GM12874 (cell line): Measurements from ENCODE around the gene ARHGEF28.

Experiments
- CTCF ChIP-seq: IDR thresholded peaks from 2 replicates; pipeline ENCODE4 v1.5.1; 2011; ENCODE audit warnings: low read depth, mild to moderate bottlenecking, control low read depth, low read length, moderate library complexity; ENCODE audit not compliant: insufficient read depth

ARHGEF28 gene

GRCh38 chr5:73739650-73740049 lies 113.7 kb downstream of the ARHGEF28 start:
- TF ChIP-seq CTCF = no peak

DNA sequence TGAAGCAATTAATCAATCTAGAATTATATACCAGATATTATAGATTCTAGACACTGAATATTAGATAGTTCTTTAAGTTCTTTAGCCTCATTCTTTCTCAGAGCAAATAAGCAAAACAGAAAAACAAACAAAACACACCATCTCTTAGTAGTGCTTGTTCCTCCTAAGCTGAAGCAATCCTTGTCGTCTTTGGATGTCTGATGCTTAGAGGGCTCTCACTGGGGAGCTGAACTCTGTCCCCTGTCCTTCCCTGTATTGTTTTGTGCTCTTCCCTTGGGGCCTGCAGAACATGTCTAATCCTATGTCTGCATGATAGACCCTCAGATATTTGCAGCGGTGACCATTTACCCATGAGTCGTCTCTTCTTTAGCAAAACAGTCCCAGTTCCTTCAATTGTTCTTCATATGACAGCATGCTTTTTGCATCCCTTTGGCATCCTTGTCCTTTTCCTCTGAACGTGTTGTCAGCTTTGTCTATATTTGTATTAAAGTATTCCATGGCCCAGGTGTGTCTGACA lies 114.3 kb downstream of the ARHGEF28 start:
- TF ChIP-seq CTCF = no peak

DNA sequence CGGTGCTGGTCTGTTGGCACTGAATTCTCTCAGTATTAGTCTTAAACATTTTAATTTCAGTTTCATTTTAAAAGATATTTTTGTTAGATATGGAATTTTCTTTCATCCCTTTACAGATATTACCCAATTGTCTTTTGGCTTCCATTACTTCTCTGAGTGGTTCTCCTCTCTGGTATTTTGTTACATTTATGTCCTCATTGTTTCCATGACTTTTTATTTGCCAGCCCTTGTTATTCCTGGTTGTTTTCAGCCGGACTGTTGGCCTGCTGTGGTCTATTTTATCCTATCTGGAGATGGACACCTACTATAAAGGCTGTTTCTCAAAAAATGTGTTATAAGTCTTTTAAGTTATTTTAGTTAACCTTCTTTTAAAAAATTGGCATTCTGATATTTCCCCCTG lies 117.2 kb downstream of the ARHGEF28 start:
- no peak for TF ChIP-seq CTCF

- no peak for TF ChIP-seq CTCF
These were observed 119.8 kb downstream of the ARHGEF28 start for GRCh38 chr5:73745836-73746235.

GRCh38 chr5:73746608-73747007 lies 120.6 kb downstream of the ARHGEF28 start:
- no peak for TF ChIP-seq CTCF

DNA sequence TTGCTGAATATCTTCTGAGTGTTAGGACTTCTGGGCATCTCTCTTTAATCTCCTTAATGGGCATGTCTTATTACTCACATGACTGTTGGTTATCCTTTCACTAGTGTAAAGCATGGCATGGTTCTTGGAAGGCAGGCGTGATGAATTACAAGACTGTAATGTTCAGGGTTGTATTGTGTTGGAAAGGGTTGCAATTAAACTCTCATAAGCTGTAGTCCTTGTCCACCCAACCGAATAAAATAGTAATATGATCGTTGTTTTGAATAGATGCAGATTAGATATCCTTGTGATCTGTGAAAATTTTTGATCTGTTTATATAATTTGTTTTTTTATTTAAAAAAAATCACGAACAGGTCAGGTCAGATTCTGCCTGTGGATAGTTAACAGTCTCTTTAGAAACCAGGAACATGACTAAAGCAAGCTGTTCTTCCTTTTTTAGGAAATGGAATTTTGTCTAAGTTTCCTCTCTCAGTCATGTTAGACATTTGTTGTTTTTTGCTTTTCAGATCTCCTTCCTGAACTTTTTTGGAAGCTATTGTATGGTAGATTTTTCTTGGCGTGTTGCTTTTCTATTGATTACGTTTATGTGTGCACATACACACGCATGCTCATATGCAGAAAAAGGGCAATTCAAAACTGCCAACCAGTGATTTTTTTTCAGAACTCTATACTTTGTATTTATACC lies 121.8 kb downstream of the ARHGEF28 start:
- TF ChIP-seq CTCF = no peak

DNA sequence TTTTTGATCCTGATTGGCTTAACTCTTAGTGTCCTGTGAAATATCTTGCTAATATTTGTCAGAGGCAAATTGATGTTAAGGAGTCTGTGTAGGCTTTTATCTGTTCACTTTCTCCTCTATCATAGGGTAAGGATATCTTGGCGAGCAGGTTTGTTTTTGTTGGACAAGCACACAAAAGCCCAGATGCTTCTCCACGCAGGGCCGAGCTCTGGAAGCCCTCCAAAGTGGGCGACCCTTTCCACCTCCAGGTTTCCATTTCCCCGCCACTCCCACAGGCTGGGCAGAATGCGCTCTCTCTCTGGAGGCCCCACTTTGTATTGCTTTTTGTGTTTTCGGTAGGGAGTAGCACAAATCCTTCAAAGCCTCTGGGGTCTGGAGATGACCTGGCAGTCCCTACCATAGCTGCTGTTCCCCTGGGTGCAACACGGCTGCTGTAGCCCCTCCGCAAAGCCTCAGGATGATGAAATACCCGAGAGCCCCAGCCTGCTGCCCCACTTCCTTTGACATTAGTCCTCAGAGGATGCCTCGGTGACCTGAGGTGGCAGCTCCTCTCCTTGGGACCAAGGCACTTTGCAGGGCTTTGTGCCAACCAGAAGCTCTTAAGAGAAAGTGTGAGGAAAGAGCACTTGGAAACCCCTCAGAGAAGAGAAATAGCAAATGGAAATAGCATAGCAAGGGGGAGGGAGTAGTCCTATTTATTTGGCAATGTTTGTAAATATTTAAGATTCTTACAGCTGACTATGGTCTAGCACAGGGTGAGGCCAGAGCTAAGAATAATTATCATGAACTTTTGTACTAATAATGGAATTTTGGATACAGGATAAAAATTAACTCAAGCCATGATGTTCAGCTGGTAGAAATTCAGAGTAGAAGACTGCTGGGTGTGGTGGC lies 122.8 kb downstream of the ARHGEF28 start:
- TF ChIP-seq CTCF = no peak
